Stomach (tissue), 9 donors: Measurements from ENCODE around the gene HASPIN. TPM values are rescaled to one million over a fixed set of nuclear protein-coding genes. Genes with fewer than 3 reads are reported as not detected.
A peak's percentile ranks its signal among the peaks of the same experiment; 100 is the strongest.

Experiments
- DNase-seq, 2 donors: peaks; one replicate each; pipeline versions ENCODE4 v3.0.0 to v3.0.0-alpha.2; 2013 to 2019
- H3K27ac ChIP-seq, 5 donors: fragments of 200-600 bp in 4 of 5; sonication (generic) in 4 of 5; one replicate each; pipeline ENCODE4 v1.5.1; 2013 to 2019; ENCODE audit warnings: mild to moderate bottlenecking in 1 of 5, moderate library complexity in 1 of 5
- H3K27me3 ChIP-seq, 3 donors: fragments of 200-600 bp; sonication (generic); one replicate each; pipeline ENCODE4 v1.5.1; 2017 to 2019; ENCODE audit warnings: mixed run types in 1 of 3
- H3K36me3 ChIP-seq, 4 donors: fragments of 200-600 bp; sonication (generic); 1 replicate in 3 of 4; 2 replicates in 1 of 4; pipeline ENCODE4 v1.5.1; 2016 to 2019
- H3K4me1 ChIP-seq, 4 donors: fragments of 200-600 bp; sonication (generic); one replicate each; pipeline ENCODE4 v1.5.1; 2016 to 2019
- H3K4me3 ChIP-seq, 4 donors: fragments of 200-600 bp; sonication (generic) in 3 of 4; one replicate each; pipeline ENCODE4 v1.5.1; 2016 to 2019; ENCODE audit warnings: mild to moderate bottlenecking in 1 of 4
- H3K9me3 ChIP-seq, 4 donors: fragments of 200-600 bp; sonication (generic); one replicate each; pipeline ENCODE4 v1.5.1; 2016 to 2019
- EP300 ChIP-seq: sonication (generic); formaldehyde crosslinking; IDR thresholded peaks from one replicate; pipeline ENCODE4 v1.6.1; 2017; ENCODE audit warnings: antibody characterized with exemption
- POLR2A ChIP-seq, 4 donors: fragments of 450-650 bp; IDR thresholded peaks; one replicate each; pipeline ENCODE4 v1.6.1; 2016; ENCODE audit warnings: antibody characterized with exemption in 4 of 4, control low read depth in 2 of 4, mild to moderate bottlenecking in 1 of 4, moderate library complexity in 1 of 4
- POLR2AphosphoS5 ChIP-seq, 3 donors: sonication (generic); formaldehyde crosslinking; IDR thresholded peaks; one replicate each; pipeline ENCODE4 v1.6.1; 2016; ENCODE audit warnings: antibody characterized with exemption in 3 of 3
- WGBS, 5 donors: extraction: QIAGEN DNeasy Blood & Tissue Kit in 3 of 5; methylation state at CpG; one replicate each; pipeline versions ENCODE4 v1.1.5 to v1.1.7; 2013 to 2018; 5-methylcytosine and 5-hydroxymethylcytosine counted together
- intact Hi-C: fragments of 100-400 bp; cut with DNase I; formaldehyde crosslinking; loops from one replicate; pipeline ENCODE4 v1.15.1; 2023; ENCODE audit warnings: low total_unique reads
- polyA plus RNA-seq, 3 donors: library from polyadenylated mRNA; stranded (reverse); fragments of 200-250 nt; gene quantifications; one replicate each; pipeline ENCODE4 v1.2.3, GENCODE V29; 2013
- total RNA-seq, 5 donors: library from RNA; depleted of rRNA; stranded (reverse); fragments of >200 nt; gene quantifications; one replicate each; pipeline versions ENCODE4 v1.1.0 to v1.2.3, GENCODE V29; 2014 to 2016
- TF ChIP-seq, protein P1 (sequence below), 7 experiments: fragments of 450-650 bp in 4 of 7; fragments of 200-600 bp in 3 of 7; sonication (generic) in 3 of 7; IDR thresholded peaks; one replicate each; pipeline ENCODE4 v1.5.1; 2016 to 2019; ENCODE audit warnings: antibody characterized with exemption in 7 of 7, control low read depth in 2 of 7, mild to moderate bottlenecking in 1 of 7
- donor health status: healthy with polysubstance abuse.
- donor health status: Bipolar disorder and iron deficiency.
- donor health status: healthy.

Gene HASPIN
- total and polyA plus RNA-seq, 8 donors = 0.30 to 0.89 (median 0.68) TPM; not detected in 3

DNA sequence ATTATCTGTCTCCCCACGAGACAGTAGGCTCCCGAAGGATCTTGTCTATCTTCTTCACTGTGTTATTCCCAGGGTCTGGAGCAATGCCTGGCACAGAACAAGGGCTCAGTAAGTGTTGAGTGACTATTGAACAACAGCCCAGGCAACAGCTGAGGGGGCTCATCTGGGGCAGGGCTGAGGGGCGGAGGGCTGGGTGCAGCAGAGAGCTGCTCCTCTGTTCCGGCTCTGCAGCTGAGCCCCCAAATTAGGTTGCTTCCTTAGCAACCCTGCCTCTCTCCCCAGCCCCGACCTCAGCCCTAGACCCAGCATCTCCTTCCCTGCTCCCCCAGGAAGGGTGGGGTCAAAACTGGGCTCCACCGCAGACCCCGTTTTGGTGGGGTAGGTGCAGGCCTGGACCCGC is 45.1 kb downstream of the HASPIN start:
- no peaks in the 10 kb centered on the region for H3K9me3 ChIP-seq
- TF ChIP-seq POLR2AphosphoS5 (IDR thresholded peaks at IDR 0.05) (no peak), POLR2A (IDR thresholded peaks at IDR 0.05) (no peak), EP300 (no peak)
- TF ChIP-seq, protein P1, sequence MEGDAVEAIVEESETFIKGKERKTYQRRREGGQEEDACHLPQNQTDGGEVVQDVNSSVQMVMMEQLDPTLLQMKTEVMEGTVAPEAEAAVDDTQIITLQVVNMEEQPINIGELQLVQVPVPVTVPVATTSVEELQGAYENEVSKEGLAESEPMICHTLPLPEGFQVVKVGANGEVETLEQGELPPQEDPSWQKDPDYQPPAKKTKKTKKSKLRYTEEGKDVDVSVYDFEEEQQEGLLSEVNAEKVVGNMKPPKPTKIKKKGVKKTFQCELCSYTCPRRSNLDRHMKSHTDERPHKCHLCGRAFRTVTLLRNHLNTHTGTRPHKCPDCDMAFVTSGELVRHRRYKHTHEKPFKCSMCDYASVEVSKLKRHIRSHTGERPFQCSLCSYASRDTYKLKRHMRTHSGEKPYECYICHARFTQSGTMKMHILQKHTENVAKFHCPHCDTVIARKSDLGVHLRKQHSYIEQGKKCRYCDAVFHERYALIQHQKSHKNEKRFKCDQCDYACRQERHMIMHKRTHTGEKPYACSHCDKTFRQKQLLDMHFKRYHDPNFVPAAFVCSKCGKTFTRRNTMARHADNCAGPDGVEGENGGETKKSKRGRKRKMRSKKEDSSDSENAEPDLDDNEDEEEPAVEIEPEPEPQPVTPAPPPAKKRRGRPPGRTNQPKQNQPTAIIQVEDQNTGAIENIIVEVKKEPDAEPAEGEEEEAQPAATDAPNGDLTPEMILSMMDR (IDR thresholded peaks at IDR 0.05) = no peak
- no peak for DNase-seq
- intact Hi-C loops = no loop called here
- H3K4me1 ChIP-seq = peaks cover 0 to 5% (median 0%) of the 10 kb centered on the region in 4 donors
- no peaks in the 10 kb centered on the region for H3K36me3 ChIP-seq
- 60 to 74% (median 65%) methylated on average over 8 of the region's 8 CpGs for whole genome bisulfite sequencing, 5 donors
- H3K27me3 ChIP-seq = peaks cover 0 to 13% (median 0%) of the 10 kb centered on the region in 3 donors
- H3K27ac ChIP-seq = no peak overlapping the region
- no peak overlapping the region for H3K4me3 ChIP-seq

DNA sequence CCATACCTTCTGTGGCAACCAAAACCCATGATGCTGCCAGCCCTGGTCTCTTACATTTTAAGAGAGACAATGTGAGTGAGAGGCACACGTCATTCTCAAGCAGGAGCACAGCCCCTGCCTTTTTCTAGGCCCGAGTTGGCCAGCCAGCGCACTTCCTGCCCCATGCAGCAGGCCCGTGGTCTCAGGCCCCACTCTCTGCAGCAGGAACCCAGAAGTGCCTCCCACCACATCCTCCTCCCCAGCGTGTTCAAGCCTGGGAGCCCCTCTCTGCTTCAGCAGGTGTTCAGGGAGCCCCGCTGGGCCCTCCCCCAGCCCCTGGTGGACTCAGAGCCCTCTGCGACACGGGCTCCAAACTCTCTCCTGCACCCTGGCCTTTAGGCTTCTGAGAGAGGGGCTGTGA is 46.8 kb downstream of the HASPIN start:
- 57 to 69% (median 62%) methylated on average over 8 of the region's 8 CpGs for WGBS, 5 donors
- peak in 1 of 2 donors; percentile 58 for DNase-seq
- TF ChIP-seq POLR2AphosphoS5 (IDR thresholded peaks at IDR 0.05) (no peak), EP300 (no peak), POLR2A (IDR thresholded peaks at IDR 0.05) (no peak)
- TF ChIP-seq, protein P1 (IDR thresholded peaks at IDR 0.05) = no peak
- H3K4me1 ChIP-seq = peaks cover 0 to 5% (median 0%) of the 10 kb centered on the region in 4 donors
- no peak overlapping the region for H3K4me3 ChIP-seq
- H3K27ac ChIP-seq = peak overlapping the region in 1 of 5 donors; percentile 24
- H3K27me3 ChIP-seq = peaks cover 0 to 5% (median 0%) of the 10 kb centered on the region in 3 donors
- intact Hi-C loops = no loop called here
- no peaks in the 10 kb centered on the region for H3K9me3 ChIP-seq
- no peaks in the 10 kb centered on the region for H3K36me3 ChIP-seq

DNA sequence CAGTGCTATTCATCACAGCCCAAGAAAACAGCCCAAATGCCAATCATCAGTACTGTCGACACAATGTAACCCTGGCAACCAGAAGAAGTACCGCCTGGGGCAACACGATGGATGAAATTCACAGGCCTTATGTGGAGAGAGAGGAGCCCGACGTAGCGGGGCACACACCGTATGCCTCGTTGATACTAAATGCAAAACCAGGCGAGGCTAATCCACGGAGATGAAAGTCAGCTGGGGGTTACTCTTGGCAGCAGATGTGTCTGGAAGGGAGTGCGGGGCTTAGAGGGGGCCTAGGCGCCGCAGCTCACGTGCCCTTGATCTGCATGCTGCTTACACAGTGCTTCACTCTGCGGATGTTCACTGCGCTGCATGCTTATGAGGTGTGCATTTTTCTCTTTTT is 47.4 kb downstream of the HASPIN start:
- Histone ChIP-seq H3K4me1 (peaks cover 0 to 5% (median 0%) of the 10 kb centered on the region in 4 donors), H3K4me3 (no peak overlapping the region), H3K27ac (no peak overlapping the region), H3K27me3 (peaks cover 0 to 5% (median 0%) of the 10 kb centered on the region in 3 donors), H3K9me3 (no peaks in the 10 kb centered on the region), H3K36me3 (no peaks in the 10 kb centered on the region)
- 67 to 80% (median 72%) methylated on average over 16 of the region's 16 CpGs for WGBS, 5 donors
- no peak for DNase-seq
- no peak for TF ChIP-seq EP300
- intact Hi-C loops = no loop called here

DNA sequence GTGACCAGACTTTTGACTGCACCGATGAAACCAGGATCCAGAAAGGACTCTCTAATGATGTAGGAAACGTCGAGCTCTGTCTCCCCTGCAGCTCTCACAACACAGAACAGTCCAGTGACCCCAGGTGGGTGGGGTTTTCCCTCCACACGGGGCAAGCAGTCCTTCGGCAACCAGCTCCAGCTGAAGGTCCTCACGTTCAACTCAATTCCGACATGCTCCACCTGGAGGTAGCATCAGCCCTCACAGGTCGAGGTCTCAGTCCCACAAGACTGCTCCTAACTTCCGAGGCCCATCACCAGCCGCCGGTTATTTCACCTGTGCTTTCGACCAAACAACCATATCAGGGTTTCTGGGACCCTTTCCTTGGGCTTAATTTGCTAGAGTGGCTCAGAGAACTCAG is 49.1 kb downstream of the HASPIN start:
- Histone ChIP-seq H3K27ac (no peak overlapping the region), H3K4me3 (no peak overlapping the region), H3K4me1 (peaks cover 0 to 5% (median 0%) of the 10 kb centered on the region in 4 donors), H3K9me3 (no peaks in the 10 kb centered on the region), H3K36me3 (no peaks in the 10 kb centered on the region), H3K27me3 (peaks cover 0 to 5% (median 0%) of the 10 kb centered on the region in 3 donors)
- TF ChIP-seq, protein P1 (IDR thresholded peaks at IDR 0.05) = no peak
- TF ChIP-seq POLR2AphosphoS5 (IDR thresholded peaks at IDR 0.05) (no peak), EP300 (no peak), POLR2A (IDR thresholded peaks at IDR 0.05) (no peak)
- 57 to 76% (median 72%) methylated on average over 11 to 12 of the region's 12 CpGs for WGBS, 5 donors
- intact Hi-C loops = no loop called here
- no peak for DNase-seq

DNA sequence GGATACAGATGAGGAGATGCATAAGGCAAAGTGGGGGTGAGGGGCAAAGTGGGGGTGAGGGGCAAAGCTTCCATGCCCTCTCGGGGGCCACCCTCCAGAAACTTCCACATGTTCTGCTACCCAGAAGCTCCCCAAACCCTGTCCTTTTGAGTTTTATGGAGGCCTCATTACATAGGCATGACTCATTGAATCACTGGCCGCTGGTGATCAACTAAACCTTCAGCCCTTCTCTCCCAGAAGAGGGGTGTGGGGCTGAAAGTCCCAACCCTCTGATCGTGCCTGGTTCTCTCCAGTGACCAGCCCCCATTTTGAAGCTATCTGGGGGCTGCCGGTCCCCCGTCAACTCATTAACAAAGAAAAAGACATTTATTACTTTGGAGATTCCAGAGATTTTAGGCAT is 49.8 kb downstream of the HASPIN start:
- H3K4me3 ChIP-seq = no peak overlapping the region
- DNase-seq = no peak
- no peak overlapping the region for H3K27ac ChIP-seq
- intact Hi-C loops = no loop called here
- peaks cover 0 to 5% (median 0%) of the 10 kb centered on the region in 3 donors for H3K27me3 ChIP-seq
- TF ChIP-seq POLR2AphosphoS5 (IDR thresholded peaks at IDR 0.05) = no peak
- TF ChIP-seq, protein P1 (IDR thresholded peaks at IDR 0.05) = no peak
- TF ChIP-seq POLR2A (IDR thresholded peaks at IDR 0.05) = no peak
- TF ChIP-seq EP300 = no peak
- no peaks in the 10 kb centered on the region for H3K9me3 ChIP-seq
- 66 to 78% (median 70%) methylated on average over 5 of the region's 5 CpGs for WGBS, 5 donors
- no peaks in the 10 kb centered on the region for H3K36me3 ChIP-seq
- H3K4me1 ChIP-seq = peaks cover 0 to 5% (median 0%) of the 10 kb centered on the region in 4 donors
